Measurements from ENCODE around the gene HHLA2.

The HHLA2 gene

DNA sequence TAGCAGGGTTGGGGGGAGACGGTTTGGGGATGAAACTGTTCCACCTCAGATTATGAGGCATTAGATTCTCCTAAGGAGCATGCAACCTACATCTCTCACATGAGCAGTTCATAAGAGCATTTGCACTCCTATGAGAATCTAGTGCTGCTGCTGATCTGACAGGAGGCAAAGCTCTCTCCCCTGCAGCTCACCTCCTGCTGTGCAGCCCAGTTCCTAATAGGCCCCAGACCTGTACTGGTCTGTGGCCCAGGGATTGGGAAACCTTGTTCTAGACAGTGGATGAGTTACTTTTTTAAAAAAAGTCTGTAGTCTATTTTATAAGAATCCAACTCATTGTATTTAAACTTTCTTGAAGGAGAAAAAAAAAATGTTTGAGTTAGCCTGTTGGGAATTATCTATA is 100.0 kb downstream of the HHLA2 start:
- no peak for DNase-seq
- no peak overlapping the region for H3K23ac ChIP-seq (ENCODE audit: low read length)

DNA sequence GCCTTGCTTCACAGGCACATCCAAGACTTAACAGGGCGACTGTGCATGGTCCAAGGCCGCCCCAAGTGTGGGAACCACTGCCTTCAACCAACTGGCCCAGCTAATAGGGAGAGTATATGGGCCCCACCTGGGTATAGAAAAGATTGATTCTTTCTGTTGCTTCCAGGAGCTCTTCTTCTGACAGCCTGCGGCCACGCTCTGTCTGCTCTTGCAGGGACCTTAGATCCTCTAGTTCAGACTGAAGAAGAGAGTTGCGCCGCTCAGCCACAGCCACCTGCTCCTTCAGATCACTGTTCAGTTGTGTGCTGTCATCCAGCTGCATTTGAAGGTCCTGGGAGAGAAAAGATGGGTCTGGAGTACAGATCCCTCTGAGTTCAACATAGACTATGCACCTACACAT is 102.2 kb downstream of the HHLA2 start:
- Histone ChIP-seq H2BK5ac (ENCODE audit: low read length) (no peak overlapping the region), H3K4ac (ENCODE audit: low read depth, low read length) (no peak overlapping the region), H3K56ac (ENCODE audit: low read length) (no peak overlapping the region), H3K79me2 (ENCODE audit: control insufficient read depth, insufficient read depth, low read length) (no peaks in the 10 kb centered on the region), H4K5ac (ENCODE audit: low read length) (no peak overlapping the region), H3K27ac (ENCODE audit: low read depth, low read length) (no peak overlapping the region), H3K23ac (ENCODE audit: low read length) (no peak overlapping the region), H3K4me3 (ENCODE audit: low read length) (no peak overlapping the region), H2BK120ac (ENCODE audit: low read depth, low read length) (no peak overlapping the region), H3K27me3 (ENCODE audit: insufficient read depth, low read length, poor library complexity) (no peaks in the 10 kb centered on the region), H2AK5ac (ENCODE audit: low read length) (no peak overlapping the region), H3K4me1 (ENCODE audit: control insufficient read depth, low read depth, low read length) (no peaks in the 10 kb centered on the region), H3K9ac (ENCODE audit: low read length) (no peak overlapping the region), H3K36me3 (ENCODE audit: control insufficient read depth, insufficient read depth, low read length) (no peaks in the 10 kb centered on the region), H3K18ac (ENCODE audit: low read length) (no peak overlapping the region), H2BK15ac (replicated peaks; ENCODE audit: low read depth) (no peak overlapping the region), H3K4me2 (ENCODE audit: low read length) (no peak overlapping the region), H4K8ac (ENCODE audit: low read depth, low read length) (no peak overlapping the region), H3K79me1 (ENCODE audit: low read length) (no peaks in the 10 kb centered on the region)
- no peak for DNase-seq
- WGBS (ENCODE audit: extremely low coverage, insufficient coverage, low lambda C conversion rate): no CpG with 5 or more reads among the region's 6 CpGs

More for the DNA sequence above, 100.0 kb downstream of the HHLA2 start:
- Histone ChIP-seq H3K79me1 (ENCODE audit: low read length) (no peaks in the 10 kb centered on the region), H3K27ac (ENCODE audit: low read depth, low read length) (no peak overlapping the region), H3K4me3 (ENCODE audit: low read length) (no peak overlapping the region), H2BK5ac (ENCODE audit: low read length) (no peak overlapping the region), H2AK5ac (ENCODE audit: low read length) (no peak overlapping the region), H4K8ac (ENCODE audit: low read depth, low read length) (no peak overlapping the region), H3K4me1 (ENCODE audit: control insufficient read depth, low read depth, low read length) (no peaks in the 10 kb centered on the region), H3K56ac (ENCODE audit: low read length) (no peak overlapping the region), H3K4me2 (ENCODE audit: low read length) (no peak overlapping the region), H3K79me2 (ENCODE audit: control insufficient read depth, insufficient read depth, low read length) (no peaks in the 10 kb centered on the region), H3K18ac (ENCODE audit: low read length) (no peak overlapping the region), H3K9ac (ENCODE audit: low read length) (no peak overlapping the region), H2BK120ac (ENCODE audit: low read depth, low read length) (no peak overlapping the region), H3K4ac (ENCODE audit: low read depth, low read length) (no peak overlapping the region), H3K36me3 (ENCODE audit: control insufficient read depth, insufficient read depth, low read length) (no peaks in the 10 kb centered on the region), H4K5ac (ENCODE audit: low read length) (no peak overlapping the region), H2BK15ac (replicated peaks; ENCODE audit: low read depth) (no peak overlapping the region), H3K27me3 (ENCODE audit: insufficient read depth, low read length, poor library complexity) (no peaks in the 10 kb centered on the region)
- no CpG with 5 or more reads among the region's 1 CpG for whole genome bisulfite sequencing (ENCODE audit: extremely low coverage, insufficient coverage, low lambda C conversion rate)

DNA sequence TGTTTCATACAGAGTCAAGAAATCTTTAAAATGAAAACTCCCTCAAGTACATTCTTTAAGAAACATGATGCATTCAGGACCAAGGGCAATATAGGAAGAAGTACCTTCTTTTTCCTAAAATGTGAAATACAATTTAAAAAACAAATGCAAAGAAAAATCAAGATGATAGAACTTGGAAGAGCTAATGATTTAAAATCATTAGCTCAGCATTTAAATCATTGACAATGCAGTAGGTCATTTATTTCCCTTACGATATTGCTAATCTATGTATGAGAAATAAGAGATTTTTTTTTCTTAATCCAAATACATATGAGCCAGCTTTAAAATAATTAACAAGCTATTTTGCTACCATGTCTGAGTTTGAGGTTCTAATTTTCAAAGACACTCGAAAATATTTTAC is 105.5 kb downstream of the HHLA2 start:
- no peak overlapping the region for H4K5ac ChIP-seq (ENCODE audit: low read length)
- DNase-seq: no peak
- no CpG with 5 or more reads among the region's 2 CpGs for WGBS (ENCODE audit: extremely low coverage, insufficient coverage, low lambda C conversion rate)

DNA sequence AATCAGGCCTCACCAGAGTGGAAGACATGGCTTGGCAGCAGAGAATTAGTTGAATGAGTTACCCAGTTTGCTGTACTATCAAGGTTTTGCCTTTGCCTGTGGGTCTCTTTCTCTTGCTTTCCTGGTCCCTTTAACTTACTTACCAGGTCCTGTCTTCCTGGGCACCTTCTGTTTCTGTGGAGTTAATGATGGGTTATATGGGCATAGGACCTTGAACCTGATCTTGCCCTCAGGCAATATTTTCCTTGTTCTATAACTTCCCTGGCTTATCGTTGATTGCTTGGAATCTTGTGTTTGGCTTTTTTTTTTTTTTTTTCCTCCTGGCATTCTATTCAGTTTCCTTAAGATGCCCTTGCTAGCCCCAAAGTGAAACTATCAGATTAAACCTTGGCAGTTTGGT is 106.8 kb downstream of the HHLA2 start:
- Histone ChIP-seq H3K18ac (ENCODE audit: low read length) (no peak overlapping the region), H3K23ac (ENCODE audit: low read length) (no peak overlapping the region), H3K56ac (ENCODE audit: low read length) (no peak overlapping the region), H3K79me2 (ENCODE audit: control insufficient read depth, insufficient read depth, low read length) (no peaks in the 10 kb centered on the region), H3K27ac (ENCODE audit: low read depth, low read length) (no peak overlapping the region), H3K9ac (ENCODE audit: low read length) (no peak overlapping the region), H3K36me3 (ENCODE audit: control insufficient read depth, insufficient read depth, low read length) (no peaks in the 10 kb centered on the region), H2BK15ac (replicated peaks; ENCODE audit: low read depth) (no peak overlapping the region), H4K5ac (ENCODE audit: low read length) (no peak overlapping the region), H4K8ac (ENCODE audit: low read depth, low read length) (no peak overlapping the region), H3K4me3 (ENCODE audit: low read length) (no peak overlapping the region), H2BK120ac (ENCODE audit: low read depth, low read length) (no peak overlapping the region), H3K4ac (ENCODE audit: low read depth, low read length) (no peak overlapping the region), H3K4me1 (ENCODE audit: control insufficient read depth, low read depth, low read length) (no peaks in the 10 kb centered on the region), H2BK5ac (ENCODE audit: low read length) (no peak overlapping the region), H3K79me1 (ENCODE audit: low read length) (no peaks in the 10 kb centered on the region), H2AK5ac (ENCODE audit: low read length) (no peak overlapping the region), H3K27me3 (ENCODE audit: insufficient read depth, low read length, poor library complexity) (no peaks in the 10 kb centered on the region), H3K4me2 (ENCODE audit: low read length) (no peak overlapping the region)
- no CpG with 5 or more reads among the region's 1 CpG for WGBS (ENCODE audit: extremely low coverage, insufficient coverage, low lambda C conversion rate)
- DNase-seq: no peak

More for the DNA sequence above, 105.5 kb downstream of the HHLA2 start:
- Histone ChIP-seq H4K8ac (ENCODE audit: low read depth, low read length) (no peak overlapping the region), H3K4ac (ENCODE audit: low read depth, low read length) (no peak overlapping the region), H3K23ac (ENCODE audit: low read length) (no peak overlapping the region), H2BK5ac (ENCODE audit: low read length) (no peak overlapping the region), H3K4me2 (ENCODE audit: low read length) (no peak overlapping the region), H3K79me2 (ENCODE audit: control insufficient read depth, insufficient read depth, low read length) (no peaks in the 10 kb centered on the region), H2BK15ac (replicated peaks; ENCODE audit: low read depth) (no peak overlapping the region), H3K4me1 (ENCODE audit: control insufficient read depth, low read depth, low read length) (no peaks in the 10 kb centered on the region), H3K27me3 (ENCODE audit: insufficient read depth, low read length, poor library complexity) (no peaks in the 10 kb centered on the region), H3K36me3 (ENCODE audit: control insufficient read depth, insufficient read depth, low read length) (no peaks in the 10 kb centered on the region), H2BK120ac (ENCODE audit: low read depth, low read length) (no peak overlapping the region), H3K56ac (ENCODE audit: low read length) (no peak overlapping the region), H3K4me3 (ENCODE audit: low read length) (no peak overlapping the region), H3K27ac (ENCODE audit: low read depth, low read length) (no peak overlapping the region), H2AK5ac (ENCODE audit: low read length) (no peak overlapping the region), H3K9ac (ENCODE audit: low read length) (no peak overlapping the region), H3K18ac (ENCODE audit: low read length) (no peak overlapping the region), H3K79me1 (ENCODE audit: low read length) (no peaks in the 10 kb centered on the region)

DNA sequence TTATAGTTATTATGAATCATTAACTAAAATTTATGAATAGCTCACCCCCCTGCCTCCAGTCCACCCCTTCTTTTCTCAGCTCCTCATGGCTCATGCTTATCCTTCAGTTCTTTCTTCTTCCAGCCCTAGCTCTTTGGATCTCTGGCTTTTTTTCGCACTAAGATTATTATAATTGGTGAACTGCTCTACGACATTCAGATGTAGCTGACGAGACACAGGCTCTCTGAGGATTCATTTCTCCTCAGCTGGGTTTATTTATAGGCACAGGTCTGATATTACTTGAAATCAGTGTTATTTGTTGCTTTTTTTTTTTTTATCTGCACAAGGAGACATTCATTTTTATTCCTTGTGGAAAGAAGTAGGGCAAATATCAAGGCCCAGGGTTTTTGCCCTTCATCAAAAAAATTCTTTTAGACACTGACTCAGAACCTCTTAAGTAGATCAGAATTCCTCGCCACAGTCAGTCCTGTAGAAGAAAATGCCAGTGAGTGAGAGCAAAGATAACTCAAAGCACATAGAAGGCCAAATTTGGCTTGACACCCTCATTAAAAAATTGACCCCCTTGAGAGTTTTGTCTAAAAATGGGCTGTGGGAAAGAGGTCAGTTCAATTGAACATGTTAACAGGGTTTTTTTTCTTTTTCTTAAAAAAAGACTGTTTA is 107.5 kb downstream of the HHLA2 start:
- no peak overlapping the region for H3K4ac ChIP-seq (ENCODE audit: low read depth, low read length)
- H3K23ac ChIP-seq (ENCODE audit: low read length): no peak overlapping the region
- H3K4me2 ChIP-seq (ENCODE audit: low read length): no peak overlapping the region
- no peak overlapping the region for H3K9ac ChIP-seq (ENCODE audit: low read length)
- no peak overlapping the region for H3K27ac ChIP-seq (ENCODE audit: low read depth, low read length)
- no peaks in the 10 kb centered on the region for H3K79me1 ChIP-seq (ENCODE audit: low read length)
- H4K5ac ChIP-seq (ENCODE audit: low read length): no peak overlapping the region
- no peak for DNase-seq
- no peaks in the 10 kb centered on the region for H3K36me3 ChIP-seq (ENCODE audit: control insufficient read depth, insufficient read depth, low read length)
- no peaks in the 10 kb centered on the region for H3K4me1 ChIP-seq (ENCODE audit: control insufficient read depth, low read depth, low read length)
- no peak overlapping the region for H2AK5ac ChIP-seq (ENCODE audit: low read length)
- H2BK5ac ChIP-seq (ENCODE audit: low read length): no peak overlapping the region
- no peak overlapping the region for H2BK120ac ChIP-seq (ENCODE audit: low read depth, low read length)
- no peaks in the 10 kb centered on the region for H3K27me3 ChIP-seq (ENCODE audit: insufficient read depth, low read length, poor library complexity)
- no peak overlapping the region for H4K8ac ChIP-seq (ENCODE audit: low read depth, low read length)
- no peak overlapping the region for H3K56ac ChIP-seq (ENCODE audit: low read length)
- no CpG with 5 or more reads among the region's 4 CpGs for WGBS (ENCODE audit: extremely low coverage, insufficient coverage, low lambda C conversion rate)
- no peak overlapping the region for H3K4me3 ChIP-seq (ENCODE audit: low read length)
- no peak overlapping the region for H3K18ac ChIP-seq (ENCODE audit: low read length)
- no peak overlapping the region for H2BK15ac ChIP-seq (replicated peaks; ENCODE audit: low read depth)
- no peaks in the 10 kb centered on the region for H3K79me2 ChIP-seq (ENCODE audit: control insufficient read depth, insufficient read depth, low read length)

DNA sequence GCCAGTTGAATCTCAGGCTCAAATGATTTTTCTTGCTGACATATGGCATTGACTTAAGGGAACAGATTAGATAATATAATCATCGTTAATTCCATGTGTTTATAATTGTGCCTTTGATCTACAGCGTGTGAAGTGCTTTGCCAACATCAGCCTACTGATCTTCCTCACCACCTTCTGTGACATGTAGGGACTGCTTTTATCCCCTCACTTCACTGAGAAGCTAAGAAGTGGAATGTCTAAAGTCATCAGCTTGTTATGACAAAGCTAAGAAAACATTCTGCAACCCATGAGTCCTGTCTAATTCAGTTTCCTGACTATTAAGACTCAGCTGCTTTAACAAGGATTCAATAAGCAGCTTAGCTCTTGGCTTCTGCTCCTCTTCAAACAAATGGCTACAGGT is 108.0 kb downstream of the HHLA2 start:
- WGBS (ENCODE audit: extremely low coverage, insufficient coverage, low lambda C conversion rate): no CpG with 5 or more reads among the region's 2 CpGs
- Histone ChIP-seq H3K9ac (ENCODE audit: low read length) (no peak overlapping the region), H3K79me1 (ENCODE audit: low read length) (no peaks in the 10 kb centered on the region), H3K27me3 (ENCODE audit: insufficient read depth, low read length, poor library complexity) (no peaks in the 10 kb centered on the region), H2BK120ac (ENCODE audit: low read depth, low read length) (no peak overlapping the region), H3K23ac (ENCODE audit: low read length) (no peak overlapping the region), H2BK15ac (replicated peaks; ENCODE audit: low read depth) (no peak overlapping the region), H3K4ac (ENCODE audit: low read depth, low read length) (no peak overlapping the region), H3K27ac (ENCODE audit: low read depth, low read length) (no peak overlapping the region), H4K8ac (ENCODE audit: low read depth, low read length) (no peak overlapping the region), H2BK5ac (ENCODE audit: low read length) (no peak overlapping the region), H2AK5ac (ENCODE audit: low read length) (no peak overlapping the region), H3K79me2 (ENCODE audit: control insufficient read depth, insufficient read depth, low read length) (no peaks in the 10 kb centered on the region), H3K4me3 (ENCODE audit: low read length) (no peak overlapping the region), H3K4me1 (ENCODE audit: control insufficient read depth, low read depth, low read length) (no peaks in the 10 kb centered on the region), H3K36me3 (ENCODE audit: control insufficient read depth, insufficient read depth, low read length) (no peaks in the 10 kb centered on the region), H3K4me2 (ENCODE audit: low read length) (no peak overlapping the region), H3K18ac (ENCODE audit: low read length) (no peak overlapping the region), H4K5ac (ENCODE audit: low read length) (no peak overlapping the region), H3K56ac (ENCODE audit: low read length) (no peak overlapping the region)
- peak; percentile 45 for DNase-seq
